Stimulated activated CD4-positive, alpha-beta T cell treated with anti-CD3 and anti-CD28 coated beads, Interleukin-12 subunit alpha, Interleukin-12 subunit beta, amount 100 ng/mL, for 24 hours (primary cell): ENCODE measurements around the gene POLR2L.

ENCODE experiments used
- DNase-seq, 2 experiments: peaks; one replicate each; pipeline ENCODE4 v3.0.0-alpha.2; 2020; ENCODE audit warnings: low read depth in 2 of 2

The POLR2L gene

DNA sequence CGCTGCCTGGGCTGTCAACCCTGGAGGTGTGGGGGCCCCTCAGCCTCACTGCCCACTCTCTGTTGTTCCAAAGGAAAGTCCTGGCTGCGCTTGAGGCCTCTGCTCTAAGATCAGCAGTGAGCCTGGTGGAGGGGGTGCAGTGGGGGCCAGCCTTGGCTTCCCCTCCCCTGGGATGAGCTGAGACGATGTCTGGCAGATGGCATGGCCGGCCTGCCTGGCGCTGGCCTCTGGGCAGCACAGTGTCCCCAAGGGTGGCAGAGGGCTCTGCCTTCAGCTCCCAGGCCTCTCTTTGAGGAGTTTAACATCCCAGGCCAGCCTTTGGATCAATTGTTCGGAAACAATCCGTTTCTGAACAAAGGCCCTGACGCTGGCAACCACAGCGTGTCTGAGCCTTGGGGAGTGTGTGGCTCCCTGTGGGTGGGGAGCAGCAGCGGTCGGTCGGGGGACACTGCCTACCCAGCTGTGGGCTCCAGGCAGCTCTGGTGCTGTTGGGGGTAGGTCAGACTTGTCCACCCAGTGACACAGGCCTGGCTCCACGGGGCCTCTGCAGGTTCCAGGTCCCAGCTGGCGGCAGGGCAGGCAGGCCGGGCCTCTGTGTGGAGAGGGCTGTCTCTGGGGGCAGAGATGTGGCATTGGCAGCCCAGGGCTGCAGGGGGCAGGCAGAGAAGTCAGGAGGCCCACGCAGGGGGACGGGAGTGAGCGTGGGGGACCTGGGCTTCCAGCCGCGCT, 12.4 kb upstream of the POLR2L start:
- DNase-seq = no peak

DNA sequence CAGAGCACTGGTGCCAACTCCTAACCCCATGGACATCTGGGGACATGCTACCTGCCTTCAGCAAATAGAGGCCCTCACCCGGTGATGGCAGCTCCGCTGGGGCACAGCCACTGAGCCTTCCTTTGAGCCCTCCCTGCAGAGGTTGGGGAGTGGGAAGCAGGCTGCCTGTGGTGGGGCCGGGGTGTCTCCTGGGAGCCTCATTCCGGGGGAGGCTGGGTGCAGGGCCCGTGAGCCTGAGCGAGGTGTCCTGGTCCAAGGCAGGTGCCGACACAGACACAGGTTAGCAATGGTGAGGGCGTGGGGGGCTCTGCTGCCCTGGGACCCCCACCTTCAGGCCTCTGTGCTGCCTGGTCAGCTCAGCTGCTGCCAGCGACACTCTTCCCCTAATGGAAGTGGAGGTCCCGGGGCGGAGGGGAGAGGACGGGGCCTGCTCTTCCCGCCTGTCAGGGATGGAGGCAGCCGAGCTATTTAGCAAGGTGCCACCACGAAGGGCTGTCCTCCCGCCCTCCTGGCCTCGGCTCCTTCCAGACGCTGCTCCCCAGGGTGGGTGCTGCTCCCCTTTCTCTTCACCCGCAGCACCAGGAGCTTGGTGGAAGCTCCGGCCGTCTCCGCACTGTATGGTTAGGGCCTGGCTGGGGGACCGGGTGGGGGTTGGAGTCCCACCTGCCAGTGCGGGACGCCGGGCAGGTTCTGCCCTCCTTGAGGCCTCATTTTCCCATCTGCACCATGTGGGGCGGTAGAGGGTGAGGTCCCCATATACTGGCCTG, 11.5 kb upstream of the POLR2L start:
- DNase-seq = no peak

DNA sequence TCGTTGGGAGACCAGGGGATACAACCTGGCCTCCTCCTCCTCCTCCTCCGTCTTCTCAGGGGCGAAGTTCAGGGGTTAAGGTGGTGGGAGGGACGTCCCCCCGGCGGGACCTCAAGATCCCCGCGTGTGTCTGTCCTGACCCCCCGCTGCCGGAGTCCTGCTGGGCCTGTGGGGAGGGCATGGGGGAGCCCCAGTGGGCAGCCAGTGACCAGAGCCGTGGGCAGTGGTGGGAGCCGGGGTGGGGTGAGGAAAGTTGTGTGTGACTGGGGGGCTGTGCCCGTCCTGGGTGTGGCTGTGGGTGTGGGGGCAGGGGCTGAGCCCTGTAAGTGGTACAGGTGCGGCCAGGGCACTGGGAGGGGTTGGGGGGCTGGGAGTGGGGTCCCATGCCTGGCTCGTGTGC, 10.4 kb upstream of the POLR2L start:
- DNase-seq = no peak

- DNase-seq = no peak
Measured at GRCh38 chr11:850775-851763, 8.7 kb upstream of the POLR2L start.

DNA sequence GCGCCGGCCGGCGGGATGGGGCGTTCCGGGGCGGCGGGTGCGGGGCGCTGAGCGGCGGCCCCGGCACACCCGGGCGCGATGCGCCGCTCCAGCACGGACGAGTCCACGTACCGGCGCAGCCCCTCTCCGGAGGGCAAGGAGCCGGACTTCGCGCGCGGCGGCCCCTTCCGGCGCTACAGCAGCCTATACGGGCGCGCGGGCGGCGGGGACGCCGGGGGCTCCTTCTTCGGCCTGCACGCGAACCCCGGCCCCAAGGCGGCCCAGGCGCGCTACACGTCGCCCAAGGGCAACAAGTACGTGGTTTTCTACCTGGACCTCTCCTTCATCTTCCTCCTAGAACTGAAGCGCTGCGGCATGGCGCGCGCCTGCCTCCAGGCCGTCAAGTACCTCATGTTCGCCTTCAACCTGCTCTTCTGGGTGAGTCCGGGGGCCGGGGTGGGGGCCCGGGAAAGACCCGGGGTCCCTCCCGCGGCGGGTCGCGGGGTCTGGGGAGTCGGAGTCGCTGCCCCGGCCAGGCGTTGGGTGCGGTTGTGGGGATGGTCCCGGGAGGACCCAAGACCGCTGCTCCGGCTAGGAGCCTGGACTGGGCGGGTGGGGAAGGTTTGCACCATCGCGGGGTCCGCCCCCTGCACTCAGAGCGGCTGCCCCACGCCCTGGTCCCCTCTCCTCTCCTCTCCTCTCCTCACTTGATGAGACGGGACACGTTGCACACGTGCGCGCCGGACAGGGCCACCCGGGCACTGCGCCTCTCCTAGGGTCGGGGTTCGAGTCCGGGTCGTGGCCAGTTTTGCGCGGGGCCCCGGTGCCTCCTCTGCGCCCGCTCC, 7.8 kb upstream of the POLR2L start:
- DNase-seq = no peak

DNA sequence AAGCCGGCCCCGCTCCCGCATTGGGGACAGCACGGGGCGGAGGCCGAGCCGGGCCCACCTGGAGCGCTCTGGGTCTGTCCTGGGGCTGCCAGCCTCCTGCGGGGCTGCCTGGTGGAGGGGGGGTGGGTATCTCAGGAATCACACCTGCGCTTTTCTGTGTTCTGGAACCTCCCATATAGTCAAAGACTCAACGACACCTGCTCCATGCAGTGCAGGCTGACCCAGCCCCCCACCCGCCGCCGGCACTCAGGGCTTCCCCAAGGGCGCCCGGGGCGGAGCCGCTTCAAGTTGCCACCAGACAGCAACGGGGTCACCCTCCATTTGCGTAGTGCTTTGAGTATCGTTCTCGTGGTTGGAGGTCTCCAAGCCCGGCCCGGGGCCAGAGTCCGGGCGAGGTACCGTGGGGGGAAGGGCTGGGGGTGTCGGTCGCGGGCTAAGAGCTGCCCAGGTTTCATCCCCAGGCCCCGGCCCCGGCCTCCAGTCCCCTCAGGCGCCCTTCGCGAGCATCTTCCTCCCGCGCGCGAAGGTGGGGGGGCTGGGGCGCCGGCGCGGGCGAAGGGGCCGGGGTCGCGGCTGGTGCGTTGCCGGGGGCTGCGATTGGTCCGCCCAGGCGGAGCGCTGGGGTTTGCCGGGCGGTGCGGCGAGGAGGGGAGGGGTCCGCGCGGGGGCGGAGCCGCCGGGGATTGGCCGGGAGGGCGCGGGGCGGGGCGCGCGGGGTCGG, 6.9 kb upstream of the POLR2L start:
- no peak for DNase-seq

- peak; percentile 38 to 54 for DNase-seq
Measured at GRCh38 chr11:848380-848931, 6.1 kb upstream of the POLR2L start.

GRCh38 chr11:847876-848275, 5.5 kb upstream of the POLR2L start:
- no peak for DNase-seq

- no peak for DNase-seq
Measured at GRCh38 chr11:846496-847098, 4.3 kb upstream of the POLR2L start.

- no peak for DNase-seq
Measured at GRCh38 chr11:845872-846495, 3.7 kb upstream of the POLR2L start.

GRCh38 chr11:844693-845644, 2.6 kb upstream of the POLR2L start:
- no peak for DNase-seq

DNA sequence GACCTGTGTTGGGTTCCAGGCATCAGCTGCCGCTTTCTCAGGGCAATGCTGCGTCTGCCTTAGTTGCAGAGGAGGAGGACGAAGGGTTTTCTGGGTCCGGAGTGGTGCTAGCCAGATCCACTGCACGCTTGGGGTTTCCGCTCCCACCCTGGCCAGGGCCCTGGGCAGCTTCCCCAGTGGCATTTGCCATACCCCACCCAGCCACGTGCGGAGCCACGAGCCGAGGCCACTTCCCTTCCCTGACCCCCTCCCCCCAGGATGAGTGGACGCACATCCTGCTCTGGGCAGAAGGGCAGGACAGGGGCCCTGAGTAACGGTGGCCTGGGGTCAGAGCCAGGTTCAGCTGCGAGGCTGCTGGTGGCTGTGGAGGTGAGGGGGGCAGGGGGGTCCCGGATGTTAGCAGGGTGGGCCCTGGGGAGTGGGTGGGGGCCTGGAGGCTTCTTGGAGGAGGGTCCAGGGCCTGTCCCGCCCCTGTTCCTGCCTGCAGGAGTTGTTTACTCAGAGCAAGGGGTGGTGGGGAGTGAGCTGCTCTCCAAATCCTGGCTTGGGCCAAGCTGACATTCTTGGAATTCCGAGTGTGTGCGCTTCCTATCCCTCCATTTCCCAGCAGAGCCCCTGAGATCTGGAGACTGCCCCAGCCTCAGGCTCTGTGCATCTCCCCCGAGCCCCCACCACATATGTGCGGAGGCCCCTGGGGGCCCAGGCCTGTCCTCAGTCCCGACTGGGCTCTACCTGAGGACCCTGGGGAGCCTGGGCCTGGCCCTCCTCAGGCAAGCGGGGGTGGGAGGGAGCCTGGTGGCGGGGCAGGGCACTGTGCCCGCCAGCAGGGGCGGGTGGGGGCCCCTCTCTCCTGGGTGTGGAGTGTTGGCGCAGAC, 1.7 kb upstream of the POLR2L start:
- no peak for DNase-seq

GRCh38 chr11:843086-843734, 881 bp upstream of the POLR2L start:
- no peak for DNase-seq

GRCh38 chr11:841981-842369, 354 bp downstream of the POLR2L start:
- no peak for DNase-seq

- DNase-seq = no peak
Measured at GRCh38 chr11:839875-840617, 2.3 kb downstream of the POLR2L start.

GRCh38 chr11:839280-839623, 3.1 kb downstream of the POLR2L start:
- DNase-seq = no peak
